Measurements from ENCODE around the gene TRANK1.

The TRANK1 gene

GRCh38 chr3:36864180-36865053 is 80.4 kb downstream of the TRANK1 start:
- DNase-seq (ENCODE audit: extremely low read depth, low read depth): no peak
- TF ChIP-seq CTCF (IDR thresholded peaks at IDR 0.05; ENCODE audit: low read depth, low read length, missing control alignments): no peak
- H3K4me3 ChIP-seq (replicated peaks; ENCODE audit: low read depth, low read length): no peak overlapping the region

DNA sequence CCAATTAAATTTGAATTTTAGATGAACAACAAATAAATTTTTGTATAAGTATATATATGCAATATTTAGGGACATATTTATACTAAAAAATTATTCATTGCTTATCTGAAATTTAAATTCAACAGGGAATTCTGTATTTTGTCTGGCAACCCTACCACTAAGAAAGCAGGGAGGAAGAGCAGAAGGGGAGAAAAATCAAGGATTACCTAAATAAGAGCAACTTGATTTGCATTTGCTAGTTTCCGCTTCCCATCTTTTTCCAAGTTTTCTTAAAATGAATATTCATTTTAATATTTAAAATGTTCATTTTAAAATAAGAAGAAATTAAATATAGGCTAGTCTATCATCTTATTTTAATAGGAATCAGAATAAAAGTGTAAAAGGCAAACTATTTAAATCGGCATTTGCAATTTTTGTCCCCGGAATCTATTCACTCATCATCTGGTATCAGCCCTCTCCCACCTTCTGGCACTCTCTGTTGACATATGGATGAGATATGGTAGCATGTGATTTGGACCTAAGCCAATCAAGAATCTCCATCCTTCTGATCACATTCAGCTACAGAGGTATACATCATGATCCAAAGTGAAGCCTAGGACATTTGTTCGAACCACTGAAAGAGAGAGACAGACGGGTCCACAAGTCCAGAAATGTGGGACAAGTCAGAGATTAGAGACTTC is 82.6 kb downstream of the TRANK1 start:
- no peak overlapping the region for H3K4me3 ChIP-seq (replicated peaks; ENCODE audit: low read depth, low read length)
- no peak for TF ChIP-seq CTCF (IDR thresholded peaks at IDR 0.05; ENCODE audit: low read depth, low read length, missing control alignments)
- no peak for DNase-seq (ENCODE audit: extremely low read depth, low read depth)

- no peak for TF ChIP-seq CTCF (IDR thresholded peaks at IDR 0.05; ENCODE audit: low read depth, low read length, missing control alignments)
- no peak for DNase-seq (ENCODE audit: extremely low read depth, low read depth)
- no peak overlapping the region for H3K4me3 ChIP-seq (replicated peaks; ENCODE audit: low read depth, low read length)
Measured at GRCh38 chr3:36859494-36859893, 85.4 kb downstream of the TRANK1 start.

DNA sequence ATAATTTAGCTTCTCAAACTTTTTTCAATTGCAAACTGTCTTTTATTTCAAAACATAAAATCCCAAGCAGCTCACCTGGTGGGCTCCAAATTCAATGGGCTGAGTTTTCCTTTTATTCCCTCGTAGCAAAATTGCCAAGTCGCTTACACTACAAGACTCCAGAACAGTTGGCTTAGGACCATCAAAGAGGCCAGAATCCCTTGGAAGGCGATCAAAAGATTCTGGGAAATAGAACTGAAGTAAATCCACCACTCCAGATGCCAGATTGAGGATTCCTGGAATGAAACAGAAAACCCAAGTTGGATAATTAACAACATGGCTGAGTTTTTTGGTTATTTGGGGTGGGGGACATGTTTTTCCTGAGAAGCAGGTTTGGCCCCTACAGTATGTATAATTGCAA is 92.8 kb downstream of the TRANK1 start:
- no peak for DNase-seq (ENCODE audit: extremely low read depth, low read depth)
- H3K4me3 ChIP-seq (replicated peaks; ENCODE audit: low read depth, low read length): no peak overlapping the region
- TF ChIP-seq CTCF (IDR thresholded peaks at IDR 0.05; ENCODE audit: low read depth, low read length, missing control alignments): no peak

DNA sequence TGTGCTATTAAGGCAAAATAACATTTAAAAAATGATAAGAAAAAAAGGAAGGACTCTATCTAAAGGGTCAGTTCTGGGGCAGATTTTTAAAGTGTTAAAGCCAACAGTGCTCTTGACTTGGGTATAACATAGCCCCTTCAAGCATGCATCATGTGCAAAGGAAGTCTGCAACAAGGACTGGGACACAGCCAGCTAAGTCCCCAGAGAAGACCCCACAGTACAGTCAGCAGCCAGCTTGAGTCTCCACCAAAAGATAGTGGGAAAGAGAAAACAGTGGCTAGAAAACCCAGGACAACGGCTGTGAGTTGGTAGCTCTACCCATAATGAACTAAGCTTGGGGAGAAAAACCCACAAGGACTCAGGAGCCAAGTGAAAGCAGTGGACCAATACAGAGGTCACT is 94.1 kb downstream of the TRANK1 start:
- no peak for TF ChIP-seq CTCF (IDR thresholded peaks at IDR 0.05; ENCODE audit: low read depth, low read length, missing control alignments)
- no peak for DNase-seq (ENCODE audit: extremely low read depth, low read depth)
- H3K4me3 ChIP-seq (replicated peaks; ENCODE audit: low read depth, low read length): no peak overlapping the region

DNA sequence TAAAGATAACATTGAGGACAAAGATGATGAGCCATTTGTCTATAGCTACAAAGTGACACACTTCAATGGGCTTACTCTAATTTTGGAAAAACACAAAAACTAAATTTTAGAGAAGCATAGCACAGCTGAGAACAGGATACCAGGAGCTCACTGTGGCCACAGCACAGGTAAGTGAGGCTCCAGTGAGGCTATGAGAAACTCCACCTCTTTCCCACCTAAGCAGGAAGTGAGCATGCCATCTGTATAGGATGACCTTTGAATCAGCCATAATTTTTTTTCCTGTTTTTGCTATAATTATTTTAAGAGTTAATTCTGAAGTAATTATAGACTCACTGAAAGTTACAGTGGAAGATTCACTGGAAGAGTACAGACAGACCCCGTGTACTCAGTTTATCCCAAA is 98.4 kb downstream of the TRANK1 start:
- no peak for TF ChIP-seq CTCF (IDR thresholded peaks at IDR 0.05; ENCODE audit: low read depth, low read length, missing control alignments)
- DNase-seq (ENCODE audit: extremely low read depth, low read depth): no peak

More for the DNA sequence above, 98.4 kb downstream of the TRANK1 start:
- H3K4me3 ChIP-seq (replicated peaks; ENCODE audit: low read depth, low read length): no peak overlapping the region

Measured in HFF-Myc (cell line).